T-helper 1 cell treated with Interleukin-12 subunit alpha and Interleukin-12 subunit beta and Interleukin-4 antibody, amounts not matched to agents 30 μg/mL and 1 μg/mL, for 36 hours (primary cell): ENCODE data around the gene ARPC2.

Source experiments
- H3K27ac Mint-ChIP-seq: one replicate; pipeline ENCODE4 v1.8.0; 2021; ENCODE audit warnings: mild to moderate bottlenecking, mixed read lengths
- H3K27me3 Mint-ChIP-seq: one replicate; pipeline ENCODE4 v1.8.0; 2021; ENCODE audit warnings: low read depth, mixed read lengths
- H3K36me3 Mint-ChIP-seq: one replicate; pipeline ENCODE4 v1.8.0; 2021; ENCODE audit warnings: low read depth, mixed read lengths
- H3K4me1 Mint-ChIP-seq: one replicate; pipeline ENCODE4 v1.8.0; 2021; ENCODE audit warnings: low read depth, mixed read lengths
- H3K4me3 Mint-ChIP-seq: one replicate; pipeline ENCODE4 v1.8.0; 2021; ENCODE audit warnings: mild to moderate bottlenecking, moderate library complexity, mixed read lengths
- H3K9me3 Mint-ChIP-seq: one replicate; pipeline ENCODE4 v1.8.0; 2021; ENCODE audit warnings: mixed read lengths

Gene ARPC2

DNA sequence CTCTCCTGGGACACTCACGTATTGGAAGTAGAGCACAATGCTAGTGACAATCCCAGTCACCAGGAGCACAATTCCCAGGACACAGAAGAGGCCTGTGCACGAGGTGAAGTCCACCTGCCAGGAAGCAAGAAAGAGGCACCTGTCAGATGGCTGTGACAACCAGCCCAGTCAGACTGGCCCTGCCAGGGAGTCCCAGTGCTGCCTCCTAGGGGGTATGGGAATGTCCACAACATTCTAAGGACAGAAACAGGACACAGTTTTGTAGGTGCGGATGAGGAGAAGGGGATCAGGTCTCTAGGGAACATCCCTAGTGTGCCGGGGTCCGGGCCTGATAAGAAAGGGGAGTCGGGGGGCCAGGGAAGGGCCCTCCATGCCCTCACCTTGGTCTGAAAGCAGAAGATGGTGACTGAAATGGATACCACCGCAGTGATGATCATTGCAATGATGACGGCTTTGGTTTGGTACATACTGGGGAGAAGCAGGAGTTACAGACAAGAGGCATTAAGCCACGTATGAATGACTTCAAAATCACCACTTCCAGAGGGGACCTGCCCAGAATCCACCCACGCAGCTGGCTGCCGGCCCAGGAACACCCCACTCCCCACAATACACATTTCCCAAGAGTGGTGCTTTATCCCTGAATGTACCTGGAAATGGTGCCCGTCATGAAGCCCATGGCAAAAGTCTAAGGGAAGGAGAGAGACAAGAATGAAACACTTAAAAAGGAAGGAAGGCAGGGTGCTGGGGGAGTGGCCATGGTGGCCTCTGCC lies 60.2 kb downstream of the ARPC2 start:
- Mint-ChIP-seq H3K27me3 (no peaks in the 10 kb centered on the region), H3K4me3 (no peak overlapping the region), H3K9me3 (no peaks in the 10 kb centered on the region), H3K36me3 (peaks cover 49% of the 10 kb centered on the region), H3K4me1 (peaks cover 14% of the 10 kb centered on the region), H3K27ac (peak overlapping the region; percentile 55)

DNA sequence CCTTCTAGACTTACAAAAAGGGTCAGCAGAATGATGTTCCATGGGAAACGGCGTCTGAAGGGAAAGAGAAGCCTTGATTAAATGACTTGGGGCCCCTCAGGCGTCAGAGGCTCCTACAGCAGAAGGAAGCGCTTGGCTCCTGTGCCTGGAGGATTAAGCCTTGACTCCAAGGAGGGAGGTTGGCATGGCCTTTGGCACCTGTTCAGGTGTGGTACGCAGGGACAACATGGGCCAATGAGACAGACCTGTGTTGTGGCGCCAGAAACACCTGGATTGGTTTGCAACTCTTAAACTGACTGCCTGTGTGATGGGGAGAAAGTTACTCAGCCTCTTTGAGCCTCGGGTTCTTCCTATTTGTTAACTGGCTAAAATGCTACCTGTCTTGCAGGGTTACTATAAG lies 60.9 kb downstream of the ARPC2 start:
- Mint-ChIP-seq H3K36me3 (peaks cover 45% of the 10 kb centered on the region), H3K27ac (no peak overlapping the region), H3K4me3 (no peak overlapping the region), H3K4me1 (peaks cover 8% of the 10 kb centered on the region), H3K9me3 (no peaks in the 10 kb centered on the region), H3K27me3 (no peaks in the 10 kb centered on the region)

- H3K4me1 Mint-ChIP-seq: peaks cover 8% of the 10 kb centered on the region
- peaks cover 43% of the 10 kb centered on the region for H3K36me3 Mint-ChIP-seq
- H3K27ac Mint-ChIP-seq: no peak overlapping the region
- H3K9me3 Mint-ChIP-seq: no peaks in the 10 kb centered on the region
- no peak overlapping the region for H3K4me3 Mint-ChIP-seq
- H3K27me3 Mint-ChIP-seq: no peaks in the 10 kb centered on the region
These were observed 61.8 kb downstream of the ARPC2 start for GRCh38 chr2:218278531-218279360.

DNA sequence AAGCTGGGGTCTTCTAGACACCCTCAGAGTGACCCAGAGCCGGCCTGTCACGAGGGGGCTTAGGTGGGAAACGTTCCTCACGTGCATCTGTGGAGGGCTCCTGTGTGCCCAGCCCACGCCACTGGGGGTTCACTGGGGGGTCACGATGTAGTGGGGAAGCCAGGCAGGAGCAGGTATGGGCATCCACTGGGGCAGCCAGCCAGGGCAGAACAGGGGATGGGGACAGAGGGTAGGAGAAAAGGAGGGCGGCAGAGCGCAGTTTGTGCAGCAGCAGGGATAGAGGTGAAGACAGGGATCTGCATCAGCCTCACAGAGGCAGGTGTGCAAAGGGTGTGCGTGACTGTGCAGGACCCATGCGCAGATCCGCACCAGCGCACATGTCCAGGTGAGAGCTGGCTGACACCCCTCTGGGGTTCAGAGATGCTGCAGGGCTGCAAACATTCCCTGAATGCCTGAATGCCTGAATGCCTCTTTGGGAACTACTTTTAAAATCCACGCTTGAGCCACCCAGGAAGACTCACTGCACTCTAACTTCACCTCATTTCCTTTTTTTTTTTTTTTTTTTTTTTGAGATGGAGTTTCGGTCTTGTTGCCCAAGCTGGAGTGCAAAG lies 63.4 kb downstream of the ARPC2 start:
- peaks cover 21% of the 10 kb centered on the region for H3K4me1 Mint-ChIP-seq
- H3K4me3 Mint-ChIP-seq: no peak overlapping the region
- H3K27me3 Mint-ChIP-seq: no peaks in the 10 kb centered on the region
- no peaks in the 10 kb centered on the region for H3K9me3 Mint-ChIP-seq
- H3K36me3 Mint-ChIP-seq: peaks cover 32% of the 10 kb centered on the region
- H3K27ac Mint-ChIP-seq: peak overlapping the region; percentile 11

GRCh38 chr2:218281449-218281848 lies 64.5 kb downstream of the ARPC2 start:
- Mint-ChIP-seq H3K9me3 (no peaks in the 10 kb centered on the region), H3K27ac (no peak overlapping the region), H3K27me3 (no peaks in the 10 kb centered on the region), H3K4me3 (no peak overlapping the region), H3K36me3 (peaks cover 29% of the 10 kb centered on the region), H3K4me1 (peaks cover 29% of the 10 kb centered on the region)

GRCh38 chr2:218282173-218282991 lies 65.4 kb downstream of the ARPC2 start:
- no peaks in the 10 kb centered on the region for H3K9me3 Mint-ChIP-seq
- H3K4me3 Mint-ChIP-seq: no peak overlapping the region
- H3K27me3 Mint-ChIP-seq: no peaks in the 10 kb centered on the region
- H3K27ac Mint-ChIP-seq: peak overlapping the region; percentile 70
- peaks cover 22% of the 10 kb centered on the region for H3K36me3 Mint-ChIP-seq
- H3K4me1 Mint-ChIP-seq: peaks cover 36% of the 10 kb centered on the region

DNA sequence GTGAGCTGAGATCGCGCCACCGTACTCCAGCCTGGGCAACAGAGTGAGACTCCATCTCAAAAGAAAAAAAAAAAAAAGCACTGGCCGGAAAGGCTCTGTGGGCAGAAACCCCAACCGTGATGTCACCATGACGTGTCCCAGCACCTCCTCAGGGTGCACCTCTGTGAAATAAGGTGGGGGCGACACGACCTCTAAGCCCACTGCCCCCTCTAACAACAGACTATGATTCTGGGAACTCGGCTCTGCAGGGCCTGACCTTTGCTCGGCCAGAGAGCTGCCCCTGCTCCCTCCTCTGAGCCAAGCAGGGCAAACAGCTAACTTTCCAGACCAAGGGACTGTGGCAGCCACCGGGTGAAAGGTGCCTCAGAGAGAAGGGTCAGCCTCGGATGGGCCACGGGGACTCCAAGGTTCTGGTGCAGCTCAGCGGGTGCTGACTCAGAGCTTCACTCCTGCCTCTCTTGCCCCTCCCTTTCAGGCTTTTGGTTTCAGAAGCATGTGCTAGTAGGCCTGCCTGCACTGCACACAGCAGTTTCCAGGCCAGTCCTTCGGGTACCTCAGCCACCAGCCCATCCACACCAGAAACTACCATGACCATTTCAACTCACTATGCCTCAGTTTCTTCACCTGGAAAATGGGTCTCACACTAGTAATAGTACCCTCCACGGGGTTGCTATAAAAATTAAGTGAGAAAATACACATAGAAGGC lies 67.3 kb downstream of the ARPC2 start:
- H3K4me1 Mint-ChIP-seq: peaks cover 47% of the 10 kb centered on the region
- no peaks in the 10 kb centered on the region for H3K9me3 Mint-ChIP-seq
- H3K4me3 Mint-ChIP-seq: peak overlapping the region; percentile 59
- peaks cover 24% of the 10 kb centered on the region for H3K36me3 Mint-ChIP-seq
- H3K27me3 Mint-ChIP-seq: no peaks in the 10 kb centered on the region
- H3K27ac Mint-ChIP-seq: peak overlapping the region; percentile 76

- Mint-ChIP-seq H3K27ac (peak overlapping the region; percentile 96), H3K27me3 (no peaks in the 10 kb centered on the region), H3K4me3 (peak overlapping the region; percentile 93), H3K4me1 (peaks cover 56% of the 10 kb centered on the region), H3K36me3 (peaks cover 12% of the 10 kb centered on the region), H3K9me3 (no peaks in the 10 kb centered on the region)
These were observed 68.6 kb downstream of the ARPC2 start for GRCh38 chr2:218285604-218286003.

GRCh38 chr2:218286570-218287459 lies 69.8 kb downstream of the ARPC2 start:
- Mint-ChIP-seq H3K4me3 (peak overlapping the region; percentile 93), H3K27ac (peak overlapping the region; percentile 96), H3K9me3 (no peaks in the 10 kb centered on the region), H3K36me3 (peaks cover 9% of the 10 kb centered on the region), H3K4me1 (peaks cover 63% of the 10 kb centered on the region), H3K27me3 (no peaks in the 10 kb centered on the region)

- Mint-ChIP-seq H3K9me3 (no peaks in the 10 kb centered on the region), H3K36me3 (peaks cover 9% of the 10 kb centered on the region), H3K4me1 (peaks cover 70% of the 10 kb centered on the region), H3K27ac (peak overlapping the region; percentile 89), H3K4me3 (peak overlapping the region; percentile 82), H3K27me3 (no peaks in the 10 kb centered on the region)
These were observed 72.8 kb downstream of the ARPC2 start for GRCh38 chr2:218289639-218290315.

DNA sequence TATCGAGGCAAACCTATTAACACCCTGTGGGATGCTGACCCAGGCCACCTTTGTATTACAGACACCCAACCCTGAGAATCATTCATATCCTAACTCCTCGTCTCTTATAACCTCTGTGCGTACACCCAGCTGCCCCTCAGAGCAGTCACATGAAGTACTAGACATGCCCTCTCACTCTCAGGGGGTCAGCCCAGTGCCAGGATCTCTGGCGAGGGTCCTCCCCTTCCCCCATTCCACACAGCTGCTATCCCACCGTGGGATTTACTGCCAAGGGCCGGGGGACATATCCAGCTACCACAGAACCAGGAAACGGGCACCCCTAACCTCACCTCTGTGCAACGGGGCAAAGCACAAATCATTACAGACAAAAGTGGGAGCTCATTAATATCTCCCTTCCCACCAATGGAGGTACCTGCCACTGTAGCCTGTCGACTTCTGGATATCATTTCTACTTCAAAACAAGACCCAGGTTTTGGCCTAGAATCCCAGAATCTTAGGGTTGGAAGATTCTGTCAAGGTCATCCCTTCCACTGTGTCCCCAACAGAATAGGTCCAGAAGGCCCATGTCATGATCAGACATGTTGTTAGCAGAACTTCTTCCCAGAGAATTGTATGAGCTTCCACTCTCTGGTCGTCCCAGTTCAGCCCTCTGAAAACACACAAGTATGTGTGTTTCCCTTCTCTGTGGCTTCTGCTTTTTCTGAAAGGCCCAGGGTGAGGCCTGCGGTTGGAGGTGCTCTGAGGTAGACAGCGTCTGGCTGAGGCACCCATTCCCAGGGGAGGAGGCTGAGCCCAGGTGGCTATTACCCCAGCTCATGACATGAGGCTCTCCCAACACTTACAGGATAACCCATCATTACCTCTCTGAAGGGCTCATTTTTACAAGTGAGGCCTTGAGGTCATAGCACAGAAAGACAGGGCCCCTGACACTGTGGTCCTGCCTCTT lies 73.6 kb downstream of the ARPC2 start:
- Mint-ChIP-seq H3K4me1 (peaks cover 64% of the 10 kb centered on the region), H3K27me3 (no peaks in the 10 kb centered on the region), H3K4me3 (peak overlapping the region; percentile 82), H3K27ac (peak overlapping the region; percentile 89), H3K36me3 (peaks cover 6% of the 10 kb centered on the region), H3K9me3 (no peaks in the 10 kb centered on the region)
